Activated naive CD4-positive, alpha-beta T cell treated with anti-CD3 and anti-CD28 coated beads, Interleukin-2, amount 50 U/mL, for 72 hours (primary cell): ENCODE data around the gene IKZF2. TPM values are rescaled to one million over a fixed set of nuclear protein-coding genes. Genes with fewer than 3 reads are reported as not detected.

Experiments used
- ATAC-seq, 2 donors: fragments of 150-1000 bp; cut with Tn5 transposase; 2 replicates each; pipeline ENCODE4 v1.10.0; 2021; ENCODE audit warnings: mild to moderate bottlenecking in 2 of 2, moderate library complexity in 2 of 2
- DNase-seq, 2 donors: peaks; one replicate each; pipeline ENCODE4 v3.0.0; 2021 to 2022; ENCODE audit warnings: low spot score in 2 of 2
- H3K27ac Mint-ChIP-seq, 2 donors: one replicate each; pipeline ENCODE4 v1.8.0; 2022; ENCODE audit warnings: mild to moderate bottlenecking in 2 of 2, mixed read lengths in 2 of 2
- H3K36me3 Mint-ChIP-seq, 2 donors: one replicate each; pipeline ENCODE4 v1.8.0; 2022; ENCODE audit warnings: mixed read lengths in 2 of 2
- H3K9me3 Mint-ChIP-seq, 2 donors: one replicate each; pipeline ENCODE4 v1.8.0; 2022; ENCODE audit warnings: mixed read lengths in 2 of 2
- total RNA-seq, 2 donors: library from RNA; stranded (reverse); gene quantifications; one replicate each; pipeline ENCODE4 v1.2.3, GENCODE V29; 2022

IKZF2 gene
- total RNA-seq, 2 donors from 2014 or later = 1.8 to 8.9 TPM

DNA sequence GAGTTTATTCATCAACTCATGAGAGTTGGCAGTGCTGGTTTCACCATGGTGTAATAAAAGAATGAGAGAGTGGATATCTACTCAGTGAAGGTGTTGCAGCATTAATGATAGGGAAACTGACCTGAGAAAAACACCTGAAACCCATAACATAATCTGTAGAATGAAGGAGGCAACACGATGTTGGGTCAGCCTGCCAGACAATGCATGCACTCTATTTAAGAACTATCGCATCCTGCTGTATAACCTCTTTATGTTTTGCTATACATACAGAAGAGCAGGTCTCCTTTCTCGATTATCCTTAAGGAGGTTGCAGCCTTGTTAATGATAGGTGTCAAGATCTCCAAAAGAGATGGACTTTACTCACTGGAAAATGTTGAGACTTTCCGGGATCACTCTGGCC, 65.9 kb downstream of the IKZF2 start:
- Mint-ChIP-seq H3K27ac (no peak overlapping the region), H3K36me3 (no peaks in the 10 kb centered on the region), H3K9me3 (peaks cover 0 to 6% of the 10 kb centered on the region in 2 donors)
- ATAC-seq (no peak), DNase-seq (no peak)

DNA sequence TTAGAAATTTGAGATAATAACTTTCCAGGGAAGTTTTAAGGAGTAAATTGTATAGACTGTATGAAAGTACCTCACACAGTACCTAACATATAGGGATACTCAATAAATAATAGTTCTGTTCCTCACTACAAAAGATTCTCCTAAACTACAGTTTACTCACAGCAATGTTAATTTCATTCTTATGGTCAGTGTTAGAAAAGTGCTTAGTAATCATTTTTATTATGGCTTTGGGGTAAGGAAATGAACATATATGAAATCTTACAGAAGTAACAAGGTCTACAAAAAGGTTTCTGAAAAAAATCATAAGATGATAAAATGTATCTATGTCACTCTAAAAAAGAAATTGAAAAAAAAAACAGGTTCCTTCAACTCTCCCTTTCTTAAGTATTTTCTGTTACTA, 67.2 kb downstream of the IKZF2 start:
- DNase-seq (no peak), ATAC-seq (no peak)
- no peaks in the 10 kb centered on the region for H3K36me3 Mint-ChIP-seq
- no peak overlapping the region for H3K27ac Mint-ChIP-seq
- H3K9me3 Mint-ChIP-seq = peaks cover 0 to 6% of the 10 kb centered on the region in 2 donors

DNA sequence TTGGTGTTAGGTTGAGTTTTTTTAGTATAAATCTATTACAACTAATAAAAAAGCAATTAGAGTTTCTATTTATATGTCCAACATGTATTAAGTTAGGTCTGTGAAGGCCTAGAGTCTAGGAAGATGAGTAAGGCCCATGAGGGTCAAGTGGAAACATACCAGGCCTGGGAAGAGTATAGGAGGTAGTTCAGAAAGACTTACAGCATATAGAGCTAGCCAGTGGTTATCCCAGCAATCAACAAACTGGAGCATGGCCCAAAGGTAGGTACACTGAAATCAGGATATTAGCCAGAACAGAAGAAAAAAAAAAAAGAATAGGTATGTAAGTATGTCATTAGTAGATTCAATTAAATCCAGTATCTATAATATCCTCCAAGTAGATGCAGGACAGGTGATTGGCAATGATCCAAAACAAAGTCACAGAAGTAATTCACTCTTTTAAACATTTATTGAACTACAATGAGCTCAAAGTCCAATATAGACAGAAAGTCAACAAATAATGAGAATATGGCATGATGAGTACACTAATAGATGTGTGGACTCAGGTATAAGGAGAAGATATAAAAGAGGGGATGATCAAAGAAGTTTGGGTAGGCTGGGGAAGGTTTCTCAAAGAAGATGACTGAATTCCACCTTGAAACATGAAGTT, 70.3 kb downstream of the IKZF2 start:
- H3K36me3 Mint-ChIP-seq = no peaks in the 10 kb centered on the region
- no peak overlapping the region for H3K27ac Mint-ChIP-seq
- H3K9me3 Mint-ChIP-seq = peaks cover 0 to 12% of the 10 kb centered on the region in 2 donors
- no peak for DNase-seq
- no peak for ATAC-seq

DNA sequence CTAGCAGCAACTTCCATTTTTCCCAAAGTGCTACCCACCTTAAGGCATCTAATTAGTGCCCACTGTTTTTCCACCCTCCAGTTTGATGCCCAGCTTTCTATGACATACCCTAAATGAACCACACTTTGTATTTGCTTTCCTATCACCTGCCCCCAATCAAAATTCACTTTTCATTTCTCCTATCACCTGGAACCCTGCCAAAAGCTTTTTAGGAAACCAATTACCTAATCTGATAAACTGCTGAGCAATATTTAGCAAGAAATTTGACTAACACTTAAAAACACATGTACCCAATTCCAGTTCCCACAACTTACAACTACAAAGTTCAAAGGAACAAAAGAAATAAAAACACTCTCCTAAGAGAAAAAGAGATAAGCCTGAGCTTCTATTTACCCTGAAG, 71.7 kb downstream of the IKZF2 start:
- Mint-ChIP-seq H3K9me3 (peaks cover 0 to 12% of the 10 kb centered on the region in 2 donors), H3K27ac (no peak overlapping the region), H3K36me3 (no peaks in the 10 kb centered on the region)
- no peak for ATAC-seq
- DNase-seq = no peak

DNA sequence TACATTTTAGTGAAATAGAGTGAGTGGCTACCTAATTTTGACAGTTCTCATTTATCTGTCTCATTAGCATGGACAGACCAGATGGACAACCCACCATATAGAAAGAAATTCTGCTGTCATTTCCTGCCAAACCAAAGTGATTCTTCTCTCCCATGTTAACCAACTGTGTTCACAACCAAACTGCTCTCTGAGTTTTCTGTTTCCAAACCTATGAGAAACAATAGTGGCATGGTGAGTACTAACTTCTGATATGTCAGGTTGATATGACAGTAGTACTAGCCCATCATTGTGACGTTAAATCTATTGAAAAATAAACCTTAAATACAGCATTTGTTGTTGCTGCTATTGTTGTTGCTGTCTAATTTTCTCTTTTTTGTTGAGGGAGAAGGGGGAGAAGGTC, 72.7 kb downstream of the IKZF2 start:
- ATAC-seq = no peak

DNA sequence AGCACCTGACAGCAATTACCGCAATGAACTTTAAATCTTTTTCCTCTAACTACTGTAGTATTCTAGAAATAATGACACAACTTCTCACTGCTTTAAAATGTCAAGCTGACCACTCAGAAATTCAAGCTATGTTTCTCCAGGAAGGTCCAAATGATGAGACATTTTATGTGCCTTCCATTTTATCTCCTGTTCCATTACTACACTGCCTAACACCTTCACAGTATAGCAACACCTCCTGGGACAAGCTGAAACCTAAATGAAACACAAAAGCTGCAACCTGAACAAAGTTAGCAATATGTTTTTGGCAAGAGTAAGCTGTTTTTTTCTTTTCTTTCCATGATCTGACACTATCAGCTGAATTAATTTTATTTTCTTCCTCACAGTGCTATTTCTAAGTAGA, 81.9 kb downstream of the IKZF2 start:
- no peak for ATAC-seq
- Mint-ChIP-seq H3K27ac (no peak overlapping the region), H3K36me3 (no peaks in the 10 kb centered on the region), H3K9me3 (no peaks in the 10 kb centered on the region)
- DNase-seq = no peak

More for the DNA sequence above, 72.7 kb downstream of the IKZF2 start:
- no peak overlapping the region for H3K27ac Mint-ChIP-seq
- no peak for DNase-seq
- peaks cover 0 to 12% of the 10 kb centered on the region in 2 donors for H3K9me3 Mint-ChIP-seq
- no peaks in the 10 kb centered on the region for H3K36me3 Mint-ChIP-seq

DNA sequence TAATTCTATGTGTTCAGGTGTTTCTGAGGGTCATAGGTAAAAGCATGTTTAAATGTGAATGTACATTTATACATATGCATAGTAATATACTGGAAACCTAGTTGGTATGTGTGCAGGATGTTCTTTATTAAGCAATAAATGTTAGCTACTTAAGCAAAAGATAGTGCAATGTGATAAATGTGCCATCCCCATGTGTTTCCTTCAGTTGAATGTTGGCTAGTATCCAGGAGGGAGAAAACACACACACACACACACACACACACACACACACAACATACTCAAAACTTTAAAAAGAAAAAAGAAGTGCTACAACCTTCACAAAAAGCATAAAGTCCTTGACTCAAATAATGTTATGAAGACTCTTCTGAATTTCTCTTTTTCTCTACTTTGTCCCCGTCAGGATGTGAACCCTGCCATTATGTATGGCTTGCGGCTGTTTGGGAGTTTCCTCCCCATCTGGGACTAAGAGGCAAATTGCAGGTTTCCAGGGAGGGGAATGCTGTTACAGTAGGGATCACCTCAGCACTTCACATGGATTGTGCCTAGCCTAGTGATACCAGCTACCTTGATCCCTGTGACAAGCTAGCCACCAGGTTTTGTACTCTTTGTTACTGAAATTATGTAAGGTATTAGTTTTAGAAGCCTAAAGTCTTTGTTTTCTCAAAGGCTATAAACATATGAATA, 82.6 kb downstream of the IKZF2 start:
- H3K27ac Mint-ChIP-seq = no peak overlapping the region
- H3K9me3 Mint-ChIP-seq = no peaks in the 10 kb centered on the region
- DNase-seq (no peak), ATAC-seq (no peak)
- no peaks in the 10 kb centered on the region for H3K36me3 Mint-ChIP-seq

DNA sequence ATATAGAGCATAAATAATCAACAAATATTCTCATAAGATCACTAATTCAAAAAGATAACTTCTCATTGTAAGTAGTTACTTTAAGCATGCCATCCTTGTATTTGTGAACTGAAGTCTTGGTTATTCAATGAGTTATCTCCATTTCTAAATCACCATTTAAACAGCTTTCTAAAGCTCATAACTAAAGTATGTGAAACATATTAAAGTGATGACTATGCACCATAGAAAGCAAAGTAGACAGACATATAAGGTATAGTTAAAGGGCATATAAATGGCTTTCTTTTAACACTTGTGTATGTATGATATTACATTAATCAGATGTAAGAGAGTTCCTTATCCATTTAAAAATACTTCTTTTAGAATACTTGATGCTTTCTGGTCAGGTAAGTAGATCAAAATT, 83.5 kb downstream of the IKZF2 start:
- DNase-seq (no peak), ATAC-seq (no peak)
- no peaks in the 10 kb centered on the region for H3K9me3 Mint-ChIP-seq
- H3K36me3 Mint-ChIP-seq = no peaks in the 10 kb centered on the region
- no peak overlapping the region for H3K27ac Mint-ChIP-seq

DNA sequence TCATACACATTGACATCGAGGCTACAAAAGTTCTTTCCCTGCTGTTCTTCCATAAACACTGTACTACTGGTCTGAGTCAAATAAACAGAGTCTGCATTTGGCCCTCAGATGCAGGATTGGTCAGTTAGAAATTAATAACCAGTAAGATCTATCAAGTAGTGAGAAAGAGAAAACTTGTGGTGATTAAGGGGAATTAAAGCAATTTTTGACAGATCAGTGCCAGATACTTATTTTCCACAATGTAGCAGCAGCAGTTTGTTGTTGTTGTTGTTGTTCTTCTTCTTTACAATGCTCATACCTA, 85.0 kb downstream of the IKZF2 start:
- Mint-ChIP-seq H3K36me3 (no peaks in the 10 kb centered on the region), H3K27ac (no peak overlapping the region), H3K9me3 (no peaks in the 10 kb centered on the region)
- DNase-seq (no peak), ATAC-seq (no peak)

DNA sequence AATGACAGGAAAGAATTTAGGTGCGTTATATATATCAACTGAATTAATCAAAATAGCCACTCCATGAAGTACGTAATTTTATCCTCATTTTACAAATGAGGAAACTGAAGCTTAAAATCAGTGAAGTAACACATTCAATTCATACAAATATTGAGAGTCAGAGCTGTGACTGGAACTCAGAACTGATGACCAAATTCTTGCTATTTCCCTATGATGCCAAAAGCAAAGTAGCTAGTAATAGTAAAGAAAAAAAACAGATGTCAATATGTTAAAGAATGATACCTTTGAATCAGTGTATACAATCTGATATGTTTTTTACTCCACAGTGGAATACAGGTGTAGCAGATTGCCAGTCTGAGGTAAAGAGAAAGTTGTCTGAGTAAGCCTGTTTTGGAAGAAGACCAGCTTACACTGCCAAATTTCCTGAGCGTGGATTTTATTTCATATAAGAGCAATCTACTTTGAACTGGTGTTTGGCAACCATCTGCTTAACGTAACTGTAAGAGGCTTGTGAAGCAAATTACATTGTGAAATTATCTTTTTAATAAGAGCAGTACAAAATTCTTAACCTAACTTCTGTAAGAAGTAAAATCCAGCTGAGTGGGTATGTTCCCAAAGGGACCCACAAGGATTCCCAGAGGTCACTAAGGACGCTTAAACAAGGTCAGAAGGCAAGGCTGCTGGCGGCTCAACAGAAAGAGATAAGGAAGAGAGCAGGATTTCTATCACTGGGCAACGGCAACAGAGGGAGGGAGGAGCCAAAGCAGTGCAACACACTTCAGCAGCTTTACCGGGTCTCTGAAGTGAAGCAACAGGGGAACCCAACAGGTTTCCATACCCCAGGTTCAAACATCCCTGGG, 85.6 kb downstream of the IKZF2 start:
- Mint-ChIP-seq H3K27ac (no peak overlapping the region), H3K9me3 (no peaks in the 10 kb centered on the region), H3K36me3 (no peaks in the 10 kb centered on the region)
- DNase-seq (no peak), ATAC-seq (peak in 1 of 2 donors; percentile 26)

DNA sequence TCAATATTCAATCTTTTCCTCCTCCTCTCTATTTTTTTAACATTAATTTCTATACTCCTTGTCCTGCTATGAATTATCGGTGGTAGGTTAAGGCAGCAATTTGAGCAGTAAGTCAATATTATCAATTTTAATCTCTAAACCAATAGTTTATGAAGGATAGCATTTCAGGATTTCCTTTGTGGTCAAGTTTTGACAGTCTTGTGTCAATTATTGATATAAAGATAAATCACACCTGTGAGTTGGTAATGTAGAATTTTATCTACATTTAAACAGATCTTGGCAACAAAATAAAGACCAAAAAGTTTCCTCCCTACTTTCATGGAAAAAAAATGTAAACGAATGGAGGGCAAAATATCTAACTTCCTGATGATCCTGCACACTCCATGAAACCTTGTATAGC, 87.3 kb downstream of the IKZF2 start:
- no peak overlapping the region for H3K27ac Mint-ChIP-seq
- no peaks in the 10 kb centered on the region for H3K9me3 Mint-ChIP-seq
- no peak for DNase-seq
- no peak for ATAC-seq
- H3K36me3 Mint-ChIP-seq = no peaks in the 10 kb centered on the region

DNA sequence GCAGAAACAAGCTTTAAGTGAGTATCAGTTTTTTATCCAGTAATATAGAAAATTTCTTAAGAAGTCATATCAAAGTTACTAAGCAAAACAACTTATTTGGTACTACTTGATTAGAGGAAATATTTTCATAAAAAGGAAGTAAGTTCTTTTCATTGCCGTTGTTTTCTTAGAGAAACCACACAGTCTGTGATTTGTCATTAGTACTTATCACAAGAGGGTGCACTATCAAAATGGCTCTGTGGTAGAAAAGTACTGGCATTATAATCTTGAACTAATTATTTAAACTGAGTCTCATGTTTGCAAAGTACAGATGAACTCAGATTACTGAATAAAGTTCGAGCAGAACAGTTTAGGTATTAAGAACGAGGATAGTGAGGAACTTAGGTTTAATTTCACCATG, 93.4 kb downstream of the IKZF2 start:
- no peak overlapping the region for H3K27ac Mint-ChIP-seq
- ATAC-seq (no peak), DNase-seq (no peak)
- H3K9me3 Mint-ChIP-seq = no peaks in the 10 kb centered on the region
- H3K36me3 Mint-ChIP-seq = no peaks in the 10 kb centered on the region

DNA sequence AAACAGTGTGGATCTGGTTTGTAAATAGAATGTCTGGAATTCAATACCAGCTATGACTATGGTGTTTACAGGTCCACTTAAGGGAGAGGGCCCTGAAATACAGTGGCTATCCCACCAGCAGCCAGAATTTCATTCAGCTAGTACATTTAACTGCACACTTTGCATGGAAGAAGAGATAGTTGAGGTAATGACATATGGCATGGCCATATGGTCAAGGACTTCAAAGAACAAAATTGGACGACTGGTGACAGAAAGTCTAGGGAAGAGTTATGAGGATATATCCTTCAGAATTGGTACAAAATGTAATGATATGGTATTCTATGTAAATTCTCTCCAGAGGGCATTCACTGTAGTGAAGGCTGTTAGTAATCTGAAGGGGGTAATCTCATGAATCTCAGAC, 105.0 kb downstream of the IKZF2 start:
- Mint-ChIP-seq H3K9me3 (peaks cover 5% of the 10 kb centered on the region in 2 donors), H3K27ac (no peak overlapping the region), H3K36me3 (no peaks in the 10 kb centered on the region)
- no peak for ATAC-seq
- DNase-seq = no peak

DNA sequence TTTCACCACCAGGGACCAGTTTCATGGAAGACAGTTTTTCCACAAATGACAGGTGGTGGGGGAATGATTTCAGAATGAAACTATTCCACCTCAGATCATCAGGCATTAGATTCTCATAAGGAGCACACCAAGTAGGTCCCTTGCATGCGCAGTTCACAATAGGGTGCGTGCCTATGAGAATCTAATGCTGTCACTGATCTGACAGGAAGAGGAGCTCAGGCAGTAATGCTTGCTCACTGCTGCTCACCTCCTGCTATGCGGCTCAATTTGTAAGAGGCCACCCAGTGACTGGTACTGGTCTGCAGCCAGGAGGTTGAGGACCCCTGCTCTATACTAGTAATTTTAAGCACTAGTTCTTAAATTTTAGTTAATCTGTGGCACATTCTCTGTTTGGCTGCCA, 107.8 kb downstream of the IKZF2 start:
- H3K27ac Mint-ChIP-seq = no peak overlapping the region
- ATAC-seq = no peak

DNA sequence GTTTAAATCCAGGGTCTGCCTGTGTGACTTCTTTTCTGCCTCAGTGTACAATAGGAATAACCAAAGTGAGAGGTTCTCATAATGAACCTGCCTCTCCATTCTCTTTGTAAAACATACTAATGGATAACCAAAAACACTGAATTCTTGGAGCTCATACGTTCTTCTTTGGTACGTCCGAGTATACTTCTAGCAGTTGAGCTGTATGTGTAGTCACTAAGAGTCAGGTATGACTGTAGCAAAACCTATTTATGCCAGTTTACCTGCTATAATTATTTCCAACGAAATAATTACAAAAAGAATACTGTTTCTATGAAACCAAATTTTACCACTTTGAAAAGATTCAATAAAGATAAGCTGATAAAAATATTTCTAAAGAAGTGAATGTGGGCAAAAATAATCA, 109.2 kb downstream of the IKZF2 start:
- DNase-seq (no peak), ATAC-seq (no peak)
- Mint-ChIP-seq H3K36me3 (no peaks in the 10 kb centered on the region), H3K27ac (no peak overlapping the region), H3K9me3 (peaks cover 5% of the 10 kb centered on the region in 2 donors)

More for the DNA sequence above, 107.8 kb downstream of the IKZF2 start:
- Mint-ChIP-seq H3K9me3 (peaks cover 5% of the 10 kb centered on the region in 2 donors), H3K36me3 (no peaks in the 10 kb centered on the region)
- DNase-seq = no peak

DNA sequence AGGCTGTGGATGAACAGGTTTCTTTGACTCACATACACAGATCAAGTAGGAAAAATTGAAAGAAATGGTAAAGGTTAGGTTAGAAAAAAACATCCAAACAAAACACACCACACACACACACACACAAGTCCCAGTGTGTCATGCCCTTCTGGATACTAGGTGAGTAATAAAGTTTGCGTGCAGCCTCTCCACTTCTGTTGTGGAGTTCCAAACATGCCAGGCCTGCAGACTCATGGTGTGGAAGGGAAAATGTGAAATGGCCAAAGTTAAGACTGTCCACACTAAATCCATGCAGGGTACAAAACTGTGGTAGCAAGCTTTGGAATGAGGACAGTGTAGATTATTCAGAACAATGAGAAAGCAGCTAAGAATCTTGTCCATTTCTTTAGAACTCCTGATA, 114.6 kb downstream of the IKZF2 start:
- DNase-seq = no peak
- no peaks in the 10 kb centered on the region for H3K9me3 Mint-ChIP-seq
- H3K27ac Mint-ChIP-seq = no peak overlapping the region
- H3K36me3 Mint-ChIP-seq = no peaks in the 10 kb centered on the region
- no peak for ATAC-seq

DNA sequence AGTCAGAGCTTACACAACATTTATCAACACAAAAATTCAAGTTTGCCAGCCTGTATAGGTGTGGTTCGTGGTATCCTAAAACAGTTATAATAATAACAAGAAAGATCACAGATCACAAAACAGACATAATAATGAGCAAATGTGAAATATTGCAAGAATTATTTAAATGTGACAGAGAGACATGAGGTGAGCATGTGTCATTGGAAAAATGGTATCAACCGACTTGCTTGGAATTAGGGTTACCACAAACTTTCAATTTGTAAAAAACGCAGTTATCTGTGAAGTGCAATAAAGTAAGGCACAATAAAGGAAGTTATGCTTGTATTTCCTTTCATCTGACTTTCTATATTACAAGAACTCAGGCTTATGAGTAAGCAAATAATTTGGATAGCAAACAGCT, 116.8 kb downstream of the IKZF2 start:
- Mint-ChIP-seq H3K27ac (no peak overlapping the region), H3K9me3 (no peaks in the 10 kb centered on the region)
- ATAC-seq = peak; percentile 26 to 64

More for the DNA sequence above, 116.8 kb downstream of the IKZF2 start:
- DNase-seq = no peak
- H3K36me3 Mint-ChIP-seq = no peaks in the 10 kb centered on the region
